Amniotic epithelial cell (primary cell): ENCODE data around the gene SPATA18.
"Not testable (repeated sequence)": the region's sequence is repeated elsewhere in the genome, so short reads cannot be mapped to it uniquely, and the experiment has no call there.

ENCODE experiments used
- DNase-seq: peaks from one replicate; pipeline ENCODE4 v3.0.0-alpha.2; 2010; ENCODE audit warnings: low read depth

Gene SPATA18

DNA sequence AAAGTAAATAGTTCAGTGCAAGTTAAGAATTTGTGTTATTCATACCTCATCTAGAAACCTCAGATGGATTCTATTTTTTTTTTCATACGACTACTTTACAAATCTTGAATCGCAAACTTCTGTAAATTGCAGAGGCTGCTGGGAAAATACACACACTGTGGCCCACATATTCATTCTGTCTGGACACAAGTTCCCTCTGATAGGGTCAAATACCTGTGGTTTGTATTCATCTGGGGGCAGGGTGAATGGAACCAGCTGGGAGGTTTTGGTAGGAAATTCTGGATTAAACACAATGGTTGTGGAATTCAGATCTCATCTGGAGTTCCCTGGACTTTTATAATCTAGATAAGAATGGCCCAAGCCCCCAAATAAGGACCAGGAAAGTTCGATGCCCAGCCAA, 56.2 kb downstream of the SPATA18 start:
- peak; percentile 4 for DNase-seq

DNA sequence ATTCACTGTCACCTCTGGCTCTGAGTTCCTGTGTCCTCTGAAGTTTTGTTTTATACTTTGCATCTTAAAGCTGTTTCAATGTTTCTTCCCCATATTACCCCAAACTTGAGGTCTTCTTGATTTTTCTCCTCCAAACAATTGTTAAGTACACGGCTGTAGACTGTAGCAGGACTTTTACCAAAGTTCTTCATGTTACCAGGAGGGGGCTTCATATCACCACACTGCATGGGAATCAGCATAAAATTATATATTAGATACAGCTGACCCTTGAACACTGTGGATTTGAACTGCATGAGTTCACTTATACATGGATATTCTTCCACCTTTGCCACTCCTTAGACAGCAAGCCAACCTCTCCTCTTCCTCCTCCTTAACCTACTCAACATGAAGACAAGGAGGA, 56.6 kb downstream of the SPATA18 start:
- DNase-seq, result no peak

DNA sequence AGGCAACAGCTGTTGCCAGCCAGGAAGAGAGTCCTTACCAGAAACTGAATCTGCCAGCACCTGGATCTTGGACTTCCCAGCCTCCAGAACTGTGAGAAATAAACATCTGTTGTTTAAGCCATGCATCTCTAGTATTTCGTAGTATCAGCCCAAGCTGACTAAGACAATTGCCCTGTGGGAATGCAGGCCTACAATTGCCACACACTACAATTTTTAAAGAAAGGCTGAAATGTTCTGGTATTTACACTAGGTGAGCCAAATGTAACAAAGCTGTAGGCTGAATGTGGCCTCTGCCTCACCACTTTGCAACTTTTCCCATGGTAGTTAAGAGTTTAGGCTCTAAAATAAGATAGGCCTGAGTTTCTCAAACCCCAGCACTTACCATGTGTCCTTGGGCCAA, 59.1 kb downstream of the SPATA18 start:
- DNase-seq, result no peak

DNA sequence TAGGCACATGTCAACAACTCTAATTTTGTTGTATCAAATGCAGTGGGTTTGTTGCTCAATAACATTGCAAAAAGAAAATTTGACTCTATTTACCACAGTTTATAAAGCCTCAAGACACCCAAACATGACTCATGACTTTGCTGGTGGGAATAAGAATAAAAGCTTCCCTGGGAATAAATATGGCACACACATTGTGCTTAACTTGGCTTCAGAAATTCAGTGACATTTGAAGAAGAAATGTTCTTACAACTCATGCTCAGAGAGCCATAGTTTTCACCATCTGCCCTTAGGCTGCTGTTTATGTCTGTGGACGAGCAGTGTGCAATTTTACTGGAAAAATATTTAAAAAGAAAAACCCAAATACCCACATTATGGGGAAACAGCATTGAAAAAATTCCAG, 60.9 kb downstream of the SPATA18 start:
- DNase-seq, result no peak

DNA sequence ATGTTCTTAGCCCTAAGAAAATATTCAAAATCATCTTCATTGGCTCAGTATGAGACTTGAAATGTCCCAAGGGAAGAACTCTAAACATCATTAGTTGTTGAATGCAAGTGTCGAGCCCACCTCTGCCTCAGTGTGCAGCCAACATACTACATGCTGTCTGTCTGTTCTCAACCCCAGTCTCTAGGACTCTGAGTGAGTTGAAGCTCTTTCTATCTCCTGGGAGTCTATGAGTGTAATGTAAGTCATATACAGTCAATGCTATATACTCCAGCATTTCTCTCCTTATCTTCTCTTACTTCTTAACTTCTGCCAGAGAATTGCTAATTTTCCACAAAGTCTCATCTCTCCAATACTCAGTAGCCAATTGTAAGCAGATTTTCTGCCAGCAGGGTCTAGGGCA, 61.3 kb downstream of the SPATA18 start:
- no peak for DNase-seq

DNA sequence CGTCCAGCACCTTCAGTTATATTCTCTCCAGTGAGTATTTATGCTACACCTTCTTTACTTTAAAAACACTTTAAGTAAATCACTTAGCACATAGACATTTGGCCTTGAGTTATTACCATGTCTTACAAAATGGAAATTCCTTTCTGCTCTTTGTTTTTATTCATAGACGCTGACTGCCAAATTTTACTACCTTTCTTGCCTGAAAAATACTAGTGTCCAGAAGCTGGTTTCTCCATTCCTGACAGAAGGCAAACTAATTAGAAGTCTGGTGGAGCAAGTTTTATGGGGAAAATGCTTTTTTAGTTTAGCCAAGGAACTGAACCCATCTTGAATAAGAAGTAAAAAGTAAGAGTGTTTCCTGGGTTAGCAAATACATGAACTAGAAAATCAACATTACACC, 65.5 kb downstream of the SPATA18 start:
- DNase-seq, result no peak

DNA sequence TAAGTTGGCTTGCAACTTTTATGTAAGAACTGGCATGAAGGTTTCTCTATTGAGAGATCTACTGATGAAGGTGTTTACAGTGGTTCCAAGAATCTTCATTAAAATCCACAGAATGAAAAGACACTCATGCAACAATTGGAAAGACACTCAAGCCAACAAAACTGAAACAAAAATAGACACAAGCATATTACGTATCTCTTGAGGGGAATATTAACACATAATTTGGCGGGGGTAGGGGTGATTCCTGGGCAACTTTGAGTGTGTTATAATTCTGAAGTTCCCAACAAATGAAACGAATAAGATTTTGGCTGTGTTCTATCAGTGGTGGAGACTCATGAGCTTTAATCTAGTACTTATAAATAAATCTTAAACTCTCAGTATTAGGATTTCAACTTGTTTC, 75.1 kb downstream of the SPATA18 start:
- DNase-seq, result no peak

DNA sequence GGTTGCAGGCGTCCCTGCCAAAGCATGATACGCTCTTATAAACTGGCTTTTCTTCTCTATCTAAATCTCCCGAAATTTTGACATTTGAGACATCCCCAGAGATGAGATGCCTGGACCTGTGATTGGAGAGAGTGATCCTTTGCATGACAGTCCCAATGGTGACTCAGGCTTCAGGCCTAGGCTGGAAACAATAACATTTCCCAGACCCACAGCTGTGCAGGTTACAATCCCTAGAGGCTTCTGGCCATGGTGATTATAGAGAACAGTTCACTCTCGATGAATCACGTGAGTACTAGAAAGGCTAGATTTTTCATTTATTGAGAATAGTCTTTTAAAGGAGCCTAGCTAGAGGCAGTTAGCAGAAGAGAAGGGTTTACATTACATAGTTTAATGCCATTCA, 75.9 kb downstream of the SPATA18 start:
- DNase-seq, result no peak

DNA sequence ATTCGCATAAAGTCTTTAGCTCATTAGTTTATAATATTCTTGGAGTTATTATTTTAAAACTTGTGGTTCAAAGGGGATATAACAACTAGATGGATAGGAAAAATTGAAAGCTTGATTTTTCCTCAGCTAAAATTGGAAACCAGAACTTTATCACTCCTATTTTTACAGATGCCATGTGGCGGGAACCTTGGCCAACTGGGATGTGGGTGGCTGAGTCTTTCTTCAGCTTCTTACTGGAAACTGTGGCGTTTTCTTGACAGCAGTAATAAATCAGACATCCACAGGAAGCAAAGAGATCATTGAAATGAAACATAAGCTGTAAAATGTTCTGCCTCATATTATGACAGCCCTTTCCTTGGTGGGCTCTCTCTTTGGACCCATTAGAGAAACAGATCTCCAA, 84.1 kb downstream of the SPATA18 start:
- no peak for DNase-seq

DNA sequence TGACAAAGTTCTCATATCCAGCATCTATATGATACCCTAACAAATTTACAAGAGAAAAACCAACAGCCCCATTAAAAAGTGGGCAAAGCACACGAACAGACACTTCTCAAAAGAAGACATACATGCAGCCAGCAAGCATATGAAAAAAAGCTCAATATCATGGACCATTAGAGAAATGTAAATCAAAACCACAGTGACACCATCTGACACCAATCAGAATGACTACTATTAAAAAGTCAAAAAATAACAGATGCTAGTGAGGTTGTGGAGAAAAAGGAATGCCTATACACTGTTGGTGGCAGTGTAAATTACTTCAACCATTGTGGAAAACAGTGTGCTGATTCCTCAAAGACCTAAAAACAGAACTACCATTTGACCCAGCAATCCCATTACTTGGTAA, 86.0 kb downstream of the SPATA18 start:
- DNase-seq, result not testable (repeated sequence)

DNA sequence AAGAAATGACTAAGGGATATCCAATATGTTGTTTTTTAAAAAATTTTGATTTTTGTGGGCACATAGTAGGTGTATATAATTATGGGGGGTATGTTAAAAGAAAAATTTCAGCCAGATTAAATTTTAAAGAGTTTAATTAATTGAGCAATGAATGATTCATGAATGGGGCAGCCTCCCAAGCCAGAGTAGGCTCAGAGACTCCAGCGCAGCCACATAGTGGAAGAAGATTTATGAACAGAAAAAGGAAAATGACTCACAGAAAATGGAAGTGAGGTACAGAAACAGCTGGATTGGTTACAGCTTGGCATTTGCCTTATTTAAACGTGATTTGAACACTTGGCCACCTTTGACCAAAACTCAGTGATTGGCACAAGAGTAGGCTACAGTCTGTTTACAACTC, 91.7 kb downstream of the SPATA18 start:
- DNase-seq, result no peak

DNA sequence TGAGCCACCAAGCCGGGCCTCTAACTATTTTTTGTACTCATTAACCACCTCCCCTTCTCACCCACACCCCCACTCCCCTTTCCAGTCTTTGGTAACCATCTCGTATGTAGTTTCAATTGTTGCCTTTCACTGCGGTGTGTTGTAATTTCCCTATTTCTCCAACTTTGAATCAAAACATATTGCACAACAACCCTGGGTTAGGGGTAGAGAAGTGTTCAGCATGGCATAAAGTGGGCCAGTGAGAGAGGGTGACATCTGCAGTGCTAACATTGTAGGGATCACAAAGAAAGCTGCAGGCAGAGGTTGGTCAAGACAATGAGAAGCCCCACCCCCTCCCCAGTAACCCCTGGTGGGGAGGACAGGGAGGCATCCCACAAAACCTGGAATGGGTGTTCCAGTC, 92.7 kb downstream of the SPATA18 start:
- DNase-seq, result no peak

DNA sequence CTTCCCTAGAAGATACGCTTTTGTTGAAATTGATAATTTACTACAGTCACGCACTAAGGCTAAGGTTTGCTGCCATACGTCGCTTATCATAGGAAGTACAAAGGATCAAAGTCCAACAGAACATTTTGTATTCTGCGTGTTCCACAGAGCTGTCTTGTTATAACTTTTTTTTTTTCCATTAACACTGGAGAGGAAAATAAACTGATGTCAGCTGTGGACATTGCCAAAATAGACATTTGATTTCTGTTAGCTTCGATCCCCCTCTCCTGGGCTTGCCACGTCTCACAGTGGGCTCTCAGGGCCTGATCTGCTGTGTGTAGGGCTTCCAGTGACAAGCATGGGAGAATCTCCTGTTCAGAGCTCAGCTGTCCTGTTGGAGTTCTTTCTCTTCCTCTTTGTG, 93.3 kb downstream of the SPATA18 start:
- DNase-seq, result no peak
